Transverse colon (tissue), 4 donors: Measurements from ENCODE around the gene SERPINA3. TPM values are rescaled to one million over a fixed set of nuclear protein-coding genes. Genes with fewer than 3 reads are reported as not detected.

Experiments
- DNase-seq: peaks from one replicate; pipeline ENCODE4 v3.0.0-alpha.2; 2019
- H3K27ac ChIP-seq, 4 donors: fragments of 200-600 bp; sonication (generic); 2 replicates each; pipeline ENCODE4 v1.5.1; 2016 to 2018; ENCODE audit warnings: inconsistent platforms in 4 of 4
- H3K27me3 ChIP-seq: fragments of 200-600 bp; sonication (generic); 2 replicates; pipeline ENCODE4 v1.5.1; 2017; ENCODE audit warnings: inconsistent platforms
- H3K36me3 ChIP-seq, 4 donors: fragments of 200-600 bp; sonication (generic); 2 replicates each; pipeline ENCODE4 v1.5.1; 2017 to 2019; ENCODE audit warnings: inconsistent platforms in 4 of 4
- H3K4me1 ChIP-seq, 4 donors: fragments of 200-600 bp; sonication (generic); 2 replicates each; pipeline ENCODE4 v1.5.1; 2017 to 2020; ENCODE audit warnings: inconsistent platforms in 4 of 4
- H3K4me3 ChIP-seq, 4 donors: fragments of 200-600 bp; sonication (generic); 1 replicate in 1 of 4; 2 replicates in 3 of 4; pipeline versions ENCODE4 v1.5.1 to v1.6.1; 2017 to 2019; ENCODE audit warnings: inconsistent platforms in 4 of 4
- H3K9me3 ChIP-seq, 2 donors: fragments of 200-600 bp; sonication (generic); 2 replicates each; pipeline ENCODE4 v1.5.1; 2017 to 2019; ENCODE audit warnings: inconsistent platforms in 2 of 2
- CTCF ChIP-seq, 5 experiments: fragments of 200-600 bp in 3 of 5; fragments of 450-650 bp in 2 of 5; sonication (generic) in 3 of 5; IDR thresholded peaks; 1 replicate in 2 of 5; 2 replicates in 3 of 5; pipeline ENCODE4 v1.5.1; 2016 to 2017; ENCODE audit warnings: antibody characterized with exemption in 5 of 5, inconsistent platforms in 3 of 5, mild to moderate bottlenecking in 2 of 5, moderate library complexity in 1 of 5
- EP300 ChIP-seq: sonication (generic); formaldehyde crosslinking; IDR thresholded peaks from one replicate; pipeline ENCODE4 v1.6.1; 2017; ENCODE audit warnings: antibody characterized with exemption, low read depth
- POLR2A ChIP-seq: fragments of 450-650 bp; IDR thresholded peaks from one replicate; pipeline ENCODE4 v1.6.1; 2016; ENCODE audit warnings: antibody characterized with exemption, mild to moderate bottlenecking, moderate library complexity
- POLR2AphosphoS5 ChIP-seq, 3 donors: sonication (generic); formaldehyde crosslinking; IDR thresholded peaks; one replicate each; pipeline ENCODE4 v1.6.1; 2016; ENCODE audit warnings: antibody characterized with exemption in 3 of 3
- WGBS, 2 donors: methylation state at CpG; one replicate each; pipeline ENCODE4 v1.1.5; 2018; ENCODE audit warnings: low coverage in 1 of 2; 5-methylcytosine and 5-hydroxymethylcytosine counted together
- in situ Hi-C, 4 donors: fragments of 200-750 bp; cut with MboI; loops; one replicate each; pipeline versions ENCODE4 v1.15.0 to v1.15.1; 2017; ENCODE audit warnings: low sequenced_read_pairs in 3 of 4, low pct_ligation_motif_present in 1 of 4, low pct_unique_long_range_greater_than_20kb in 1 of 4
- intact Hi-C: fragments of 100-400 bp; cut with DNase I; formaldehyde crosslinking; loops from one replicate; pipeline ENCODE4 v1.15.1; 2023; ENCODE audit warnings: low total_unique reads
- total RNA-seq, 4 donors: library from RNA; depleted of rRNA; stranded (reverse); fragments of >200 nt; gene quantifications; one replicate each; pipeline ENCODE4 v1.1.0, GENCODE V29; 2016

The SERPINA3 gene
- total RNA-seq, 4 donors from 2014 or later = 16.0 to 72.7 (median 22.6) TPM

- H3K4me1 ChIP-seq = no peaks in the 10 kb centered on the region
- intact Hi-C loops = no loop called here
Measured at GRCh38 chr14:94592457-94592856, 19.7 kb upstream of the SERPINA3 start.

GRCh38 chr14:94593376-94593748 lies 18.8 kb upstream of the SERPINA3 start:
- Histone ChIP-seq H3K36me3 (no peaks in the 10 kb centered on the region), H3K9me3 (no peaks in the 10 kb centered on the region)

More at GRCh38 chr14:94592457-94592856, 19.7 kb upstream of the SERPINA3 start:
- DNase-seq = no peak
- no peaks in the 10 kb centered on the region for H3K27me3 ChIP-seq
- TF ChIP-seq POLR2AphosphoS5 (IDR thresholded peaks at IDR 0.05) = no peak
- no peak for TF ChIP-seq POLR2A
- TF ChIP-seq EP300 = no peak
- no peak for TF ChIP-seq CTCF (IDR thresholded peaks at IDR 0.05)
- no peak overlapping the region for H3K4me3 ChIP-seq
- no peaks in the 10 kb centered on the region for H3K9me3 ChIP-seq
- no peak overlapping the region for H3K27ac ChIP-seq
- H3K36me3 ChIP-seq = no peaks in the 10 kb centered on the region
- in situ Hi-C loops = no loop called here

GRCh38 chr14:94593749-94594431 lies 18.3 kb upstream of the SERPINA3 start:
- Histone ChIP-seq H3K27me3 (no peaks in the 10 kb centered on the region), H3K4me3 (no peak overlapping the region), H3K27ac (no peak overlapping the region), H3K36me3 (no peaks in the 10 kb centered on the region), H3K4me1 (peaks cover 3 to 6% (median 5%) of the 10 kb centered on the region in 4 donors), H3K9me3 (no peaks in the 10 kb centered on the region)
- intact Hi-C loops (no loop called here), in situ Hi-C loops (no loop called here)
- DNase-seq = no peak
- WGBS, 2 donors = 79% methylated on average over 4 of the region's 4 CpGs; no CpG with 5 or more reads in 1 of the 2 donors
- TF ChIP-seq CTCF (IDR thresholded peaks at IDR 0.05) (no peak), POLR2A (no peak), POLR2AphosphoS5 (IDR thresholded peaks at IDR 0.05) (no peak), EP300 (no peak)

More at GRCh38 chr14:94593376-94593748, 18.8 kb upstream of the SERPINA3 start:
- WGBS, 2 donors = 0 to 95% methylated on average over 1 to 3 of the region's 3 CpGs
- TF ChIP-seq CTCF (IDR thresholded peaks at IDR 0.05) = no peak
- TF ChIP-seq POLR2AphosphoS5 (IDR thresholded peaks at IDR 0.05) = no peak
- no peak for TF ChIP-seq EP300
- no peak for TF ChIP-seq POLR2A
- Histone ChIP-seq H3K4me3 (no peak overlapping the region), H3K27ac (no peak overlapping the region), H3K27me3 (no peaks in the 10 kb centered on the region), H3K4me1 (peaks cover 0 to under 1% (median under 1%) of the 10 kb centered on the region in 4 donors)
- DNase-seq = no peak
- intact Hi-C loops (no loop called here), in situ Hi-C loops (no loop called here)

- intact Hi-C loops = no loop called here
- no peaks in the 10 kb centered on the region for H3K9me3 ChIP-seq
- no peak overlapping the region for H3K27ac ChIP-seq
- WGBS, 2 donors = 86% methylated on average over 7 of the region's 7 CpGs; no CpG with 5 or more reads in 1 of the 2 donors
- DNase-seq = no peak
- H3K27me3 ChIP-seq = no peaks in the 10 kb centered on the region
- H3K4me1 ChIP-seq = peaks cover 4 to 11% (median 10%) of the 10 kb centered on the region in 4 donors
- no peak overlapping the region for H3K4me3 ChIP-seq
- in situ Hi-C loops = no loop called here
- TF ChIP-seq POLR2A (no peak), POLR2AphosphoS5 (IDR thresholded peaks at IDR 0.05) (no peak), CTCF (IDR thresholded peaks at IDR 0.05) (no peak), EP300 (no peak)
- no peaks in the 10 kb centered on the region for H3K36me3 ChIP-seq
Measured at GRCh38 chr14:94594441-94594840, 17.8 kb upstream of the SERPINA3 start.
